GM21447 (cell line): ENCODE measurements around the gene PDIA2.
A peak's percentile ranks its signal among the peaks of the same experiment; 100 is the strongest.
"Not testable (repeated sequence)": the region's sequence is repeated elsewhere in the genome, so short reads cannot be mapped to it uniquely, and the experiment has no call there.

Experiments
- ATAC-seq: cut with Tn5 transposase; IDR thresholded peaks from one replicate; pipeline ENCODE4 v1.9.1; 2021; ENCODE audit not compliant: unreplicated experiment

PDIA2 gene

GRCh38 chr16:283033-283805 lies at the start of gene PDIA2:
Gene PDIA2 (plus strand): TSS chr16:283164. CDS start chr16:283170, 6 bp downstream.
- no peak for ATAC-seq

DNA sequence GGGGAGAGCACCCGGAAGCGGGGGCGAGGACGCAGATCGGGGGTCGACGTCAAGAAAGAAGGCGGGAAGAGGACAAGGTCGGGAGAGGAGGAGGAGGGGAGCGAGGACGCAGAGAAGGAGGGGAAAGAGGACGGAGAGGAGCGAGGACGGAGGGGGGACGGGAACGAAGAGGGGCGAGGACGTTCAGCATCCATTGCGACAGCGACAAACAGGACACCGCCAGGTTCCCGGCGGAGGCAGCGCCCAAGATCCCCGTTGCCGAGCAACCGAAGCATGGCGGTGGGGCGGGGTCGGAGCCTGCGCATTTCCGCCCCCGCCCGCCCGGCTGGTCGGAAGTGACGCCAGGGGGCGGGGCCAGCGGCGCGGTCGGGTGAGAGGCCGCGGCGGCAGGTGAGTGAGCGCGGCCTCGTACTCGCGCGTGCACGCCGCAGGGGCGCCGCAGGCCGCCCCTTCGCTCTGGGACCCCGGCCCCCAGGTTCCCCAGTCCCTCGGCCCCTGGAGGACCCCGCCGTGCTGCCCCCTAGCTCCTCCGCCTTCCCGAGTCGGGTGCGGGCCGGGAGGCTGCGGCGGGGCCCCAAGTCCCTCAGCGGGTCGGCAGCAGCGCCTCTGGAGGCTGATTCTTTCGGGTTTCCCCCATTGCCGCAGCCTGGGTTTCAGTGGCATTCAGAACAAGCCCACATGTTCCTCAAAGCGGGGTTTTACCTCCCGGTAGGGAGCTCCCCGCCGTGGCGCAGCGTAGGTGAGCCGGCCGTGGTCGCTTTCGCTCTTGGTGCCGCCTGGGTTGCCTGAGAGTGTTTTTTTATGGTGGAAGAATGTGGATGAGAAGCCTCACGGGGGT lies 48.3 kb upstream of the PDIA2 start, which contains the start of gene FAM234A:
Gene FAM234A, plus strand, starts transcription at position 354 of the 838 bp plus-strand sequence. CDS start 19,593 bp downstream, outside the sequence.
- ATAC-seq, result peak; percentile 75

DNA sequence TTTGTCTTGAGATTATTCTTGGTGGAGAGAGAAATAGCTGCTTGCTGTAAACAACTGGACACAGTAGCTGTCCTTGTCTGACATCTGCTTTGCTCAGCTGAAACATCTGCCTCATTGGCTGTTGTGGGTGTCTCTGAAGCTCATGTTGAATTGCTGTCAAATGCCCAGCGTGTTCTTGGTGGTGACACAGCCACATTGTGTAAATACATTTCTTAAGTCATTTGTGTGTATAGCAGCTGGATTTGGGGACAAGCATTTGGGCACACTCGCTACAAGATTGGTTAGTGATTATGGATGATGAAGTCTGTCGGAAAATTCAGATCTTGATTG lies 43.1 kb upstream of the PDIA2 start:
- no peak for ATAC-seq

DNA sequence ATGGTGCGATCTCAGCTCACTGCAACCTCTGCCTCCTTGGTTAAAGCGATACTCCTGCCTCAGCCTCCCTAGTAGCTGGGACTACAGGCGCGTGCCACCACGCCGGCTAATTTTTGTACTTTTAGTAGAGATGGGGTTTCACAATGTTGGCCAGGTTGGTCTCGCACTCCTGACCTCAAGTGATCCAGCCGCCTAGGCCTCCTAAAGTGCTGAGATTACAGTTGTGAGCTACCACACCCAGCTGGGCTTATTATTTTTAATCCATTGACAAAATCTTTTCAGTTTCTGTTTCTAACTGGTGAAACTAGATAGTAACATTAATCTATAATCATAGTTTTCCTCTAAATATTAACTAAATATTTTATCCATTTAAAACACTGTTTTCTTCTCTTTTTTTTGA lies 42.4 kb upstream of the PDIA2 start:
- no peak for ATAC-seq

DNA sequence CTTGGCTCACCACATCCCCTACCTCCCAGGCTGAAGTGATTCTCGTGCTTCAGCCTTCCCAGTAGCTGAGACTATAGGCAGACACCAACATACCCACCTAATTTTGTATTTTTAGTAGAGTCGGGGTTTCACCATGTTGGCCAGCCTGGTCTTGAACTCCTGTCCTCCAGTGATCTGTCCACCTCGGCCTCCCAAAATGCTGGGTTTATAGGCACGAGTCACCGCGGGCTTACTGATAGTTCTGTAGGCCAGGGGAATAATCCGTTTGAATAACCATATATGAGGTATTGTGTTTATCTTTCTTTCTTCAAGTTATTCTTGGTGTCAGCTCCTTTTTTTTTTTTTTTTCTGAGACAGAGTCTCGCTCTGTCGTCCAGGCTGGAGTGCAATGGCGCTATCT lies 40.7 kb upstream of the PDIA2 start:
- no peak for ATAC-seq

DNA sequence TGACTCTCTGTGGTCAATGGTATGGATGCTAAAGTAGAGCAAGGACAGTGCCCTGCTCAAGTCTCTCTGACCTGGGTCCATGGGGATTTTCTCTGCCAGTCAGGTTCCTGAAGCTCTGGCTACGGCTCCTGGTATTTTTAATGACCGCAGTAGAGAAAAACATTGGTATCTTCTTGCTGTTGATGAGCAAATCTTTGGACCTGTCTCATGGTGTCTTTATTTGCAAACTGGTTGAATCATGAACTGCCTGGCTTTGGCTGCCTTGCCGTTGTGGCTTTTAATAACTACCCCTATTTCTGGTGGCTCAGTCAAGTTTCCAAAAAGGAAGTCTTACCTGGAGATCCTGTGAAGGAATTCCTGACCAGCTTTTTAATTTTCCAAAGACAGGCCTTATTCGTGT lies 39.6 kb upstream of the PDIA2 start:
- ATAC-seq, result no peak

GRCh38 chr16:245105-245504 lies 37.9 kb upstream of the PDIA2 start:
- ATAC-seq, result no peak

GRCh38 chr16:247027-247426 lies 35.9 kb upstream of the PDIA2 start:
- no peak for ATAC-seq

- ATAC-seq, result no peak
Observed at GRCh38 chr16:249431-249830, 33.5 kb upstream of the PDIA2 start.

- peak; percentile 73 for ATAC-seq
Observed at GRCh38 chr16:252366-253337, 30.3 kb upstream of the PDIA2 start.

- ATAC-seq, result no peak
Observed at GRCh38 chr16:253833-254232, 29.1 kb upstream of the PDIA2 start.

DNA sequence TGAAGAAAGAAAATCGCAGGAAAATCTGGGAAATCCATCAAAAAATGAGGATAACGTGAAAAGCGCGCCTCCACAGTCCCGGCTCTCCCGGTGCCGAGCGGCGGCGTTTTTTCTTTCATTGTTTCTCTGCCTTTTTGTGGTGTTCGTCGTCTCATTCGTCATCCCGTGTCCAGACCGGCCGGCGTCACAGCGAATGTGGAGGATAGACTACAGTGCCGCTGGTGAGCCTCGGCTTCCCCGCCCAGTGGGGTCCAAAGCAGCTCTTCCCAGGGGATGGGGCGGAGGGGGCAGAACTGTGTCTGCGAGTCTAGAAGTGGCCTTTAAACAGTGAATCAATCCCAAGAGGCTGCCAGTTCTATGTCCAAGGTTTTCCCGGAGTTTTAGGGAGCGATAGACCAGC lies 28.5 kb upstream of the PDIA2 start:
- no peak for ATAC-seq

DNA sequence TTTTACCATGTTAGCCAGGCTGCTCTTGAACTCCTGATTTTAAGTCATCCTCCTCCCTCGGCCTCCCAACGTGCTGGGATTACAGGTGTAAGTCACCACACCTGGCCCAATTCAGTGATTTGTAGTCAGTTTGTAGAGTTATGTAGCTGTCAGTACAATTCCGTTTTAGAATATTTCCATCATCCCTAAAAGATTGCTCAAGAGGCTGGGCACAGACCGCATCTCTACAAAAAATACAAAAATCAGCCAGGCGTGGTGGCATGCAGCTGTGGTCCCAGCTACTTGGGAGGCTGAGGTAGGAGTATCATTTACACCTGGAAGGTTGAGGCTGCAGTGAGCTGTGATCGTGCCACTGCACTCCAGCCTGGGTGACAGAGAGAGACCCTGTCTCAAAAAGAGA lies 27.8 kb upstream of the PDIA2 start:
- no peak for ATAC-seq

GRCh38 chr16:258091-258490 lies 24.9 kb upstream of the PDIA2 start:
- not testable (repeated sequence) for ATAC-seq

DNA sequence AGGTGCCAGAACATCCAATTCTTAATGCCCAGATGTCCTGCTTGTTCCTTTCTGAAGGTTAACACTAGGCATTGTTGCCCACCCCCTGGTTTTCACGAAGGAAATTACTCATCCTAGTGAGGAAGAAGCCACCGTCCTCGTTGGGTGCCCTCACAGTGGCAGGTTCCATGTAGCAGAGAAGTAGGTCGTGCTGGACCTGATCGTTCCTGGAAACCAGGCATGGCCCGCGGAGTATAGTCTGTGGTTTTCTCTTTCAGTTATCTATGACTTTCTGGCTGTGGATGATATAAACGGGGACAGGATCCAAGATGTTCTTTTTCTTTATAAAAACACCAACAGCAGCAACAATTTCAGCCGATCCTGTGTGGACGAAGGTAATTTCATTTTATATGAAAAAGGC lies 23.7 kb upstream of the PDIA2 start:
- no peak for ATAC-seq

GRCh38 chr16:259814-260253 lies 23.1 kb upstream of the PDIA2 start:
- ATAC-seq, result no peak

DNA sequence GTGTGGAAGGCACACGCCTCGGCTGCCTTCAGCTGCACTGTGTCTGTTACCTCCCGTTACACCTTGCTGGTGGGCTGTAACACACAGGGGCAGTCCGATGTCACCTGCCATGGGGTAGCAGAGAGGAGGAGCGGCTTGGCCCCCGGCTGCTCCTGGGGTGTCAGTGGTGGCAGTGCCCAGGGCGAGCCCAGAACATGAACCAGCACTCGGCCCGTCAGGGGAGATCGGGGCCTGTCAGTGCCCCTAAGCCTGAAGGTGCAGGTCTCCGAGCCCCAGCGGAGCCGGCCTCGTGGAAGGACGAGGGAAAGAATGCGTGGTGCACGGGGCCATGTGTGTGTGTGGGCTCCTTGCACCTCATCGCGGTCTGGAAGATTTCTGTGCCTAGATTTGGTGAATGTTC lies 22.6 kb upstream of the PDIA2 start:
- ATAC-seq, result no peak

GRCh38 chr16:261031-261691 lies 21.8 kb upstream of the PDIA2 start:
- ATAC-seq, result no peak

DNA sequence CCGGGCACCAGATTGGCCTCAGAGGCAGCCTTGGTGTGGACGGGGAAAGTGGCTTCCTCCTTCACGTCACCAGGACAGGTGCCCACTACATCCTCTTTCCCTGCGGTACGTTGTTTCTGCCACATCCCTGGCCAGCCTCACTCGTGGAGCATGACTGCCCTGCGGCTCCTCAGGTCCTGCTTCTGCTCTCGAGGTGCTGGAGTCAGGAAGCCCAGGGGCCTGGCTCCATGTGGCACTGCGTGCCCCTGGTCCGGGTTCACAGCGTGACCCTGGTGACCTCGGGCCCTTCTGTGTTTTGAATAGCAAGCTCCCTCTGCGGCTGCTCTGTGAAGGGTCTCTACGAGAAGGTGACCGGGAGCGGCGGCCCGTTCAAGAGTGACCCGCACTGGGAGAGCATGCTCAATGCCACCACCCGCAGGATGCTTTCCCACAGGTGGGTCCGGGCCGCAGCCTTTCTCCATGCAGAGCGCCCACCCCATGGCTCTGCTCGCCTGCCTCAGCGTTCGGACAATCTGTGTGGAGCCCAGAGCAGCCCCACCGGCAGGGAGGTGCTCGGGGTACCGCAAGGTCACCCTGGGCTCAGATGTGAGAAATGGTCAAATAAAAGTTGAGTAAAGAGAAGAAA lies 20.7 kb upstream of the PDIA2 start:
- ATAC-seq, result no peak

GRCh38 chr16:263182-263774 lies 19.7 kb upstream of the PDIA2 start:
- ATAC-seq, result no peak
